Activated naive CD4-positive, alpha-beta T cell treated with anti-CD3 and anti-CD28 coated beads, Interleukin-2, amount 50 U/mL, for 72 hours (primary cell): ENCODE data around the gene BMF. TPM values are rescaled to one million over a fixed set of nuclear protein-coding genes. Genes with fewer than 3 reads are reported as not detected.
A peak's percentile ranks its signal among the peaks of the same experiment; 100 is the strongest.

ENCODE experiments used
- ATAC-seq, 2 donors: fragments of 150-1000 bp; cut with Tn5 transposase; 2 replicates each; pipeline ENCODE4 v1.10.0; 2021; ENCODE audit warnings: mild to moderate bottlenecking in 2 of 2, moderate library complexity in 2 of 2
- DNase-seq, 2 donors: peaks; one replicate each; pipeline ENCODE4 v3.0.0; 2021 to 2022; ENCODE audit warnings: low spot score in 2 of 2
- H3K27ac Mint-ChIP-seq, 2 donors: one replicate each; pipeline ENCODE4 v1.8.0; 2022; ENCODE audit warnings: mild to moderate bottlenecking in 2 of 2, mixed read lengths in 2 of 2
- H3K36me3 Mint-ChIP-seq, 2 donors: one replicate each; pipeline ENCODE4 v1.8.0; 2022; ENCODE audit warnings: mixed read lengths in 2 of 2
- H3K9me3 Mint-ChIP-seq, 2 donors: one replicate each; pipeline ENCODE4 v1.8.0; 2022; ENCODE audit warnings: mixed read lengths in 2 of 2
- total RNA-seq, 2 donors: library from RNA; stranded (reverse); gene quantifications; one replicate each; pipeline ENCODE4 v1.2.3, GENCODE V29; 2022

BMF gene
- total RNA-seq, 2 donors from 2014 or later = 10.8 to 11.6 TPM

DNA sequence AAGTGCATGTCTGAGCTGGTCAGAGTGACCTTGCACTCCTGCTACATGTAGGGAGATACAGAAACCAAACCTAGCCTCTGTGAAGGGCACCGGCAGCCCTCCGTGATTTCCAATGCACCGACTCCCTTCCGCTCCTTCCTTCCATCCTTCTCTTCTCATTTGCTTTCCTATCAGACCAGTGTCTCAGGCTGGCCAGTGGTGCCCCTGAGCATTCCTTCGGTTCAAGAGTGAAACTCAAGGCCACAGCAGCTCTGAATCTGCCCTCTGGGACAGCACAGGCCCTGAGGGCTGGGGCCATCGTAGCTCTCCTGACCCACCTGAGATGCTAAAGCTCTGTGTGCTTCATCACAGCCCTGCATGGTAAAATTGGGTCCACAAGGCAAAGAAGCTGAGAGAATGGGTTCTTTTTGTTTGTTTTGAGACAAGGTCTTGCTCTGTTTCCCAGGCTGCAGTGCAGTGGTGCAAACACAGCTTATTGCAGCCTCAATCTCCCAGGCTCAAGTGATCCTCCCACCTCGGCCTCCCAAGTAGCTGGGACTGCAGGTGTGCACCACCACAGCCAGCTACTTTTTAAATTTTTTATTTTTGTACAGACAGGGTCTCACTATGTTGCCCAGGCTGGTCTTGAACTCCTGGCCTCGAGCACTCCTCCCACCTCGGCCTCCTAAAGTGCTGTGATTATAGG, 2.3 kb upstream of the BMF start:
- DNase-seq = no peak
- H3K36me3 Mint-ChIP-seq = peaks cover 0 to 8% of the 10 kb centered on the region in 2 donors
- ATAC-seq = no peak
- H3K27ac Mint-ChIP-seq = no peak overlapping the region
- H3K9me3 Mint-ChIP-seq = no peaks in the 10 kb centered on the region

DNA sequence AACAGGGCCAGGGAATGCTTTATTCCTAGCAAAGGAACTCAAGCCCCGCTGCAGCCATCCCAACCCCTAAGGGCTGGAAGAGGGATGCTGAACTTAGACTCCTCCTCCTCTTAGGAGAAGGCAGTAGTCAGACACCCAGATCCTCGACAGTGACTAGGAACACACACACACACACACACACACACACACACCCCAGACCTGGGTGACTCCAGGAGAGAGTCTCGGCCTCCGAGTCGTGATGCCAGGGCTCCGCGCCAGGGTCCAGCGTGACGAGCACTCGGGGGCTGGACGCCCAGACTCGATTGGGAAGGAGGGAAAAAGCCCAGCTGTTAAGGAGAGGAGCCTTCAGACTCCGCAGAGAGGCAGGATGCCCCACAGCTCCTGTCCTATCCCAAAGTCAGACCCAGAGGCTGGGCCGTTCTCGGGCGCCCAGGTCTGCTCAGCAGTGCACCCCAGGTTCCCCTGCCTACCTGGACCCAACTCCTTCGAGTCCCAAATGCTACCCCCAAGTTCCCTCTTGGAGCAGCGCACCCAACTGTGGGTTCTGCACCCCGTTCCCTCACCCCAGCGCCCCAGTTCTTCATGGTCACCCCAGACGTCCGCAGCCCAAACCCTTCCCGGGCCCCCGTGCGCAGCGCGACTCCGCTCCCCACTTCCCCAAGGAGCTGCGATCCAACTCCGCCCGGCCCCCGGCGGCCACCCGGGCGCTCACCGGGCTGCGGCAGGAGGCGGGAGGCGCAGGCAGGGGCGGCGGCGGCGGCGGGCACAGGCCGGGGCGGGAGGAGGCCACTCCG, 421 bp downstream of the BMF start:
- Mint-ChIP-seq H3K9me3 (no peaks in the 10 kb centered on the region), H3K36me3 (peaks cover 0 to 8% of the 10 kb centered on the region in 2 donors), H3K27ac (peak overlapping the region; percentile 59 to 60)
- DNase-seq = no peak
- ATAC-seq = no peak

DNA sequence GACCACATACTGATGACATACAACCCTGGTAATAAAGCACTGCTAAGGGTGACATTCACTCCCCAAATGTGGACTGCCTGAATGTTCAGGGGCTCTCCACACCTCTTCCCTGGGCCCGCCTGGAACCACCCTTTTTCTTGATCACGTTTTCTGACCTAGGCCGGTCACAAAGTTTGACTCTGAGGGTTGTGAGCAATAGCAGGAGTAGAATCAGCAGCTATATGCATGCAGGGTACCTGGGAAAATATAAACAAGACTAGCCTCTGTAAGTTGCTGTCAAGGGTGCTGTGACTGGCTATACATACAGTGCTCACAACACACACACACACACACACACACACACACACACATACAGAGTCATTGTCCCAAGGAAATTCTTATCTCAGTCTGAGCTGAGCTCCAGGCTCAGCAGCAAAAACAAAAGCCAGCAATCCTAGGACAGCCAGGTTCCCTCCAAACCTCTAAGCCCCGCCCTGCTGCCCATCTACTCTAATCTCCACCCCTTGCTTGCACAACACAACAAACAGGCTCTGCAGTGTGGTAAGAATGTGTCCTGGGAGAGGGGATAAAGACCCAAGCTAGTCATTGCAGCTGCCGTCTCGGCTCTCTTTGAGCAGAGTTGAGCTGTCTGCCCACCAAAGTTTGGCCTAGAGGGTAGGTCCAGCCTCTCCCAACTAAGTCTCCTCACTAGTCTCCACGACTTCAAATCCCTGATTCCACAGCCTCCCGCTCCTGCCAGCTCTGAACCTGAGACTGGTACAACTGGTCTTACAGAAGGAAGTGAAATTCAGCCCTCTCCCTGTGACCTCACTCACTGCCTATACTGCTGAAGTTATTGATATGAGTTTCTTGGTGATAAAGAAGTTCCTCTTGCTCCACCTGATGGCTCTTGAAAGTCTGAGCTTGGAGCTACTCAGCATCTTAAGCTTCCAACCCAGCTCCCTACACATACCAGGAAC, 2.2 kb downstream of the BMF start:
- no peak for DNase-seq
- peaks cover 0 to 8% of the 10 kb centered on the region in 2 donors for H3K36me3 Mint-ChIP-seq
- H3K9me3 Mint-ChIP-seq = no peaks in the 10 kb centered on the region
- peak overlapping the region; percentile 84 to 91 for H3K27ac Mint-ChIP-seq
- ATAC-seq = peak; percentile 19 to 51

DNA sequence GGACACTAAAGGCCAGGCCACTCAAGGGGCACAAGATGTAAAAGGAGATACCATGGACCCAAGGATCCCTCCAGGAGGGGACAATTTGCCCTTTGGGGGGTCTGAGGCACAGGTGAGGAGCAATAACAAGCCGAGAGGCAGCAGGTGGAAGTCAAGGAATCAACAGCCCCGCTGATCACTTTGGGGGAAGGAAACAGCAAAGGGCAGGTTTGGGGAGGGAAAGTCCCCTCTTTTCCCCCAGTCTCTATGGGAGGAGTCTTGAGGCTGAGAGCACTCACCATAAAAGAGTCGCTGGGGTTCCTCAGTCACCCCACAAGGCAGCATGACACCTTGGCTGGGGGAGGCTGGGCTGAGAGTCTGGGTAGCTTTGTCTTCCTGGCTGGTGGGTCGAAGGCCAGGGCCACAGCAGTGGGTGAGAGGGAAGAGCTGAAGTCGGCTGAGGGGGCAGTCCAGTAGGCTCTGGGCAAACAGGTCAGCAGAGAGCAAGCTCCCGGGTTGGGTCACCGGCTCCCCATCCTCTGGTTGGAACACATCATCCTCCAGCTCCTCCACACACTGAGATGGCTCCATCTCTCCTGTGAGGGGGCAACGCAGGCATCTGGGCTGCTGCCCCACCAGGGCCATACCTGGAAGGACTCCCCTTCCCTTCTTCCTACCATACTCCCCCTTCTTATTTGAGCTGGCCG, 3.0 kb downstream of the BMF start:
- H3K9me3 Mint-ChIP-seq = no peaks in the 10 kb centered on the region
- DNase-seq (peak; percentile 58 to 80), ATAC-seq (peak; percentile 59 to 78)
- peaks cover 0 to 8% of the 10 kb centered on the region in 2 donors for H3K36me3 Mint-ChIP-seq
- peak overlapping the region; percentile 84 to 91 for H3K27ac Mint-ChIP-seq

DNA sequence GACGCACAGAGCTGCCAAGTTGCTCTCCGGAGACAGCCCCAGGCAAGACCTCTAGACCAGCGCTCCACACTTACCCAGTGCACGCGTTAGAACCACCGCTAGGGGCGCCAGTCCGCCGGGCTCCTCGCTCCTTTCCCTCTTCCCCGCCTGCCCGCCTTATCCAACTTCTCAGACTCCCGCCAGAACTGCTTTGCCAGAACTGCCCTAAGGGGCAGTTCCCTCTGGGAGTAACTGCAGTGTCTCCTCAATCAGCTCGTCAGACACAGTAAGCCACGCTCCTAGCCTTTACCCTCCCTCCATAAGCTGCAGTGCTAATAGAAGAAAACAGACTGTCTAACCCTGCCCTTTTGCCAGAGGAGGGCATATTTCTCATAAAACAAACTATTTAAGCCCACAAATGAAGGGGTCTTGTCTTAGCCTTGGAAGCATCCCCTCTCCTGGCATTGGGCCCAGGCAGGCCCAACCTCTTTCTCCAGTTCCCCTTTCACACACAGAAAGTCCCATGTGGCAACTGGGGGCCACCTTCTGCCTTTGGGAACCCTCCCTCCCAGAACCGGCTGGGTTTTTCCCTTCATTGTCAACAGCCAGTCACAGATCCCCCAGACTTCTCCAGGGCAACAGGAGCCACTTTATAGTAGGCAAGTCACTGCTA, 3.7 kb downstream of the BMF start:
- H3K36me3 Mint-ChIP-seq = peaks cover 0 to 8% of the 10 kb centered on the region in 2 donors
- peak overlapping the region; percentile 84 to 91 for H3K27ac Mint-ChIP-seq
- ATAC-seq (peak; percentile 43 to 46), DNase-seq (peak; percentile 80 to 84)
- no peaks in the 10 kb centered on the region for H3K9me3 Mint-ChIP-seq

DNA sequence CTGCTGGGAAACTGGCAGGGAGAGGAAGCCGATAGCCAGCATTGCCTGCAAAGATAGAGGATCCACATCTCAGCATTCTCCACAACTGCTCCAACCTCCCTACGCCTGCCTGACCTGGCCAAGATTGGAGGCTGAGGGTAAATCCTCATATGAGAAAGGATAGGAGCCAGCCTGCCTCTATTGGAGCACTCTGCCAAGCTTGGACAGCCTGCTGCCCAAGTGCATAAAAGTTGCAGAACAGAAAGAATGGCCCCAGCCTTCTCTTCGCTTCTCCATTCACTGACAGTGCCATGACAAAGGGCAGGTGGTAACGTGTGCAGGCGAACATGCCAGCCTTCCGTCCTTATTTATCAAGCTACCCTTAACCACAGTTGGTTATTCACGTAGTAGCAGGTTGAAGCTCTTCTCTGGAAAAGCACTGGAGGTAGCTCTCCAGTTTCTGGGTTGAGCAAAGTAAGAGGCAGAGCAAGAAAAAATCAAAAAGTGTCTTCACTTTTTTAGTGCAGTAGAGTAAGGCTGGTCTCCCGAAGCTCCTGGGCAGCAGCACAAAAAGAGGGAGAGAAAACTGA, 4.3 kb downstream of the BMF start:
- Mint-ChIP-seq H3K36me3 (peaks cover 0 to 5% of the 10 kb centered on the region in 2 donors), H3K27ac (peak overlapping the region in 1 of 2 donors; percentile 84)

DNA sequence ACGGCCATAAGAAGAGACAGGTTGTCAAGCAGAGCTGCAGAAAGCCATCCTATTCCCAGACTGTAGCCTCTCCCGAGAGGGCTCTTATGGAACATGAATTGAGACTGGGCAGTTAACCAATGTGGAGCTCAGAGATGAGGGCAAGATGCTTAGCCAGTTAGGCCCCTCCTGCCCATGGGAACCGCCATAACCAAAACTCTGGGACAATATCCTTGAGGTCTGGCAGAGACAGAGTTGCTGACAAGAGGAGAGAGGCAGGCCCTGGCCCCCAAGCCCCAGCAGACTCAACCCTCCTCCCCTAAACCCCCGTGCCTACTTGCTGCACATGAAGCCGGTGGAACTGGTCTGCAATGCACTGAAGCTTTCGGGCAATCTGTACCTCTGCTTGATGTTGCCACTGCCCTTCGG, 4.8 kb downstream of the BMF start:
- H3K36me3 Mint-ChIP-seq = peaks cover 0 to under 1% of the 10 kb centered on the region in 2 donors
- H3K9me3 Mint-ChIP-seq = no peaks in the 10 kb centered on the region
- no peak for DNase-seq
- H3K27ac Mint-ChIP-seq = no peak overlapping the region
- ATAC-seq = no peak

More for the DNA sequence above, 4.3 kb downstream of the BMF start:
- no peak for ATAC-seq
- DNase-seq = no peak
- no peaks in the 10 kb centered on the region for H3K9me3 Mint-ChIP-seq

DNA sequence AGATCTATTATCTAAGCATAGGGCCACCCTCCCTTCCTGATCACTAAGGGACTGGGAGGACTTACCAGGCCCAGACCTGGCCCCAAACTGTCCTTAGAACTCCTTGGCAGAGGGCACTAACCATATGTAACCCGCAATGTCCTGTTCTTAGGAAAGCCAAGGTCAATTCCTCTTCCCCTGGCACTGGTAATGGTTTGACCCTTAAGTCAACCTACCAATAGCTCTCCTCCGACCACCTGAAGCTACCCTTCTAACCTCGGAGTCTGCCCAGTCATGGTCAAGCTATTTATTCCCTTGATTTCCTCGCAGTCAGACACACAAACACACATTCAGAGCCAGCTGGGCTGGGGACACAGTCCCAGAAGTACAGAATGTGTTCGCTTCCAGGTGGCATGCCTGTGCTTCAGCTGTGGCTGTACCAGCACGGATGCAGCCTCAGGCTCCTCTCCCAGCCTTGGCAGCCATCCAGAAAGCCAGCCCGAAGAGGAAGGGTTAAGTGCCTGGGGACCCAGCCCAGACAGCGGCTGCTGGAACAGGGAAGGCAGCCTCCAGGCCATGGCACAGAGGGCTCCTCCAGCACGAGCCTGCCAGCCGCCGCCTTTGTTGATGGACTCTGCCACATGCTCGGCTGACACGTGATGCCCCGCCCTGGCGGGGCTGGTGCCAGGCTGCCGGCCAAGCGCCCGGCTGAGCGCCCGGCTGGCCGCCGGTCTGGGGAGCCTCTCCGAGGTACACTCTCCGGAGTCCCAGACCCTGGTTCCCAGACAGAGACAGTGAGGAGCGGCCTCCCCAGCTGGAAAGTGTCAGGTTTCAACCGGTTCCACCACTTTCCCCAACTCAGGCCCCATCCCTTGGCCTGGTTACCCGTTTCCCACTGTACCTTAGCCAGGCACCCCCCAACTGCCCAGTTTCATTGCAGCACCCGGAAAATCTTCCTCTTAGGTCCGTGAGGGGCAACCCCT, 5.5 kb downstream of the BMF start:
- H3K36me3 Mint-ChIP-seq = no peaks in the 10 kb centered on the region
- no peak overlapping the region for H3K27ac Mint-ChIP-seq
- ATAC-seq (no peak), DNase-seq (no peak)
- H3K9me3 Mint-ChIP-seq = no peaks in the 10 kb centered on the region

DNA sequence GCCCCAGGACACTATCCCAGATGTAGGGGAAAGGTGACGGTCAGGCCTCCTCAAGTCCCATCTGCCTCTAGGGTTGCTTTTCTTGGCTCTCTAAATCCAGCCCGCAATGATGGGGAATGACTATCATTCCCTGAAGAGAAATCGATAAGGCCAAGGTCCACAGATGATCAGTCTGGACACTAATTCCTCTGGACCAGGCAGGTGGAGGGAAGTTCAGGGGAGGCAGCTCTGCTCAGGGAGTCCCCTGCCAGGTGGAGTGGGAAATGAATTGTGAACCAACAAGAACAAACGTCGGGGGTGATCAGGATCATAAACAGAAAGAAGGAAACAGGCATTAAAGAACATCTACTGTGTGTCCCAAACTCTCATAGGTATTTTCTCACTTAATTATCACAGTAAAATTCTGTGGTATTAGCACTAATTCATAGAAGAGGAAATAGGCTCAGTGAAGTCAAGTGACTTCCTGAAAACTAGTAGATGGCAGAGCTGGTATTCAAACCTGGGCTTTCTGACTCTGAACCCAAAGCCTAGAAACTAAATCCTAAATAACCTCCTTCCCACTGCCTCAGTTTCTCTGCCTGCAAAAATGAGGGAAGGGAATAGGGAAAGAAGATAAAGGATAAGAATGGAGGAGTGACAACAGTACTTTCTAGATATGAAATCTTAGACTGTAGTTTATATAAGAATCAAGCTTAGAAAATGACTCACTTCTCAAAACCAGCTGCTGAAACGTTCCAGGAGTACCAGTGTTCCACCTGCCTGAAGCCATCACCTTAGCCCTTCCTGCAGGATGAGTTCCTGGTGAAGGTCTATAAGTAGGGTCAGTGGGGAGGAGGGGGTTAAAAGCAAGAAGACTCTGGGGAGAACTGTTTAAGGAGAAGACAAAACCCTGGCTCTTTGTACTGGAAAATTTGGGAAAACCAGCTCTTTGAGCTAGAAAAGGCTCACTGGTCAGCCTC, 7.5 kb downstream of the BMF start:
- Mint-ChIP-seq H3K9me3 (no peaks in the 10 kb centered on the region), H3K27ac (peak overlapping the region; percentile 15 to 84), H3K36me3 (peaks cover 0 to 5% of the 10 kb centered on the region in 2 donors)
- DNase-seq (no peak), ATAC-seq (no peak)

DNA sequence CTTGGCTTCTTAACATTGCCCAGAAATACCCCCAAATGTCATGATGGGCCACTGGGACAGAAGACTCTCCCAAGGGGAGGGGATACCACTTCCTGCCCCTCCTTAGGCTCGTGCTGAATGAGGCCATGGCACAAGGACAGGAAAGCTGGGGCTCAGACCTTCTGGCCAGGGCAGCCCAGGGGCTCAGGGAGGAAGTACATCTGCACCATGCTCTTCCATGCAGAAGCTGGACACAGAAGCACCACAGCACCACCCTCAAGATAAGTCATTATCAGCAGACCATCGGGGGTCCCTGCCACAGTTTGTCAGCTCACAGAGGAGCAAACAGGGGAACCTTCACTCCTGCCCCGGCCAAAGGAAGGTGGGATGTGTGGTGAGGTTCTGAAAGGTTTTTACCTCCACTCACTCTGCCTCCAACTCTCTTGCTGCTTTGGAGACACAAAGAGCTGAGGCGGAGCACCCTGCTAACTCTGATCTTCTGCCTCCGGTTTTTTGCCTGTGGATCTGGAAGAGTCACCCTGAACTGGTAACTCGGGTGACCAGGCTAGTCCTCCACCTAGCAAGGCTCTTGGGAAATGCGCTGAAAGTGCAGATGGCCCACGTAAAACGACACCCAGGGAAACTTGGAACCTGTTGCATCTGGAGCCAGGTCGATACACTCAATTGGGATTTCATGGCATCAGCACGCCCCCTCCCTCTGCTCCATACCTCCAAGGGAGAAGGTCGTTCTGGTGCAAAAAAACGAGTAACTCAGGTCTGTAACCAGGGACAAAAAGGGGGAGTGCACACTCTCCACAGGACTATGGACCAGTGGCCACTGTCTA, 8.3 kb downstream of the BMF start:
- Mint-ChIP-seq H3K36me3 (peaks cover 0 to 5% of the 10 kb centered on the region in 2 donors), H3K27ac (peak overlapping the region; percentile 14 to 15), H3K9me3 (no peaks in the 10 kb centered on the region)
- ATAC-seq = no peak
- no peak for DNase-seq

DNA sequence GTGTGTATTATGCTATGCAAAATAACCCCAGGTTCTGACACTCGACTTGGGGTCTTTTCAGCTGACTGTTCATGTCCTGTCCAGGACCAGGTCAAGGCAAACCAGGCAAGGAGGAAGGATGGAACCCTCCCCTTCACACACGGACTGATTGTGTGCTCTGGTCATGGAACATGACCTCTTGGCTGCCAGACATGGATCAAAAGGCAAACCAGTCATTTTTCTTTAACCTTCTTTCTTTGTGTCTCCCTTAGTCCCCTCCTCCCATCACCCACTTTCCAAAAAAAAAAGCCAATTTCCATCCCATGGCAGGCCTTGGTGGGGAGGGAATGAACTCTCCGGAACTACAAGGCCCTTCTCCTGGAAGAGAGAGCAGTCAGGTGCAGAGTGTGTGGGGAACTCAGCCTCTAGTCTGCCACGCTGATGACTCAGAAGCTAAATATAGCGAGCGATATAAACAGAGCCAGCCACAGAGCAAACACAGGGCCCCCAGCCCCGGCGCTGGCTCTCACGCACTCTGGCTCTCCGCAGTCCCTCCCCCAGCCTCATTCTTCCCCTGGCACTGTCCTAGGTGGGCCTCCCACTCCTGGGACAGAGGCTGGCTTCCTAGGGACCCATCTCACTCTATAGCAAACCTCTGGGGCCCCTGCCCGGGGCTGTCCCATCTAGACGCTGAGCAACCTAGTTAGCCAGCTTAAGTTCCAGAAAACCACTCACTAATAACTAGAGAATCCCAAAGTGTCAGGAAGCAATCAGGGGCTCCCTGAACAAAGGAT, 10.0 kb downstream of the BMF start:
- ATAC-seq (peak; percentile 95), DNase-seq (peak; percentile 75 to 82)
- H3K9me3 Mint-ChIP-seq = no peaks in the 10 kb centered on the region
- peaks cover 0 to 5% of the 10 kb centered on the region in 2 donors for H3K36me3 Mint-ChIP-seq
- peak overlapping the region; percentile 89 to 97 for H3K27ac Mint-ChIP-seq

DNA sequence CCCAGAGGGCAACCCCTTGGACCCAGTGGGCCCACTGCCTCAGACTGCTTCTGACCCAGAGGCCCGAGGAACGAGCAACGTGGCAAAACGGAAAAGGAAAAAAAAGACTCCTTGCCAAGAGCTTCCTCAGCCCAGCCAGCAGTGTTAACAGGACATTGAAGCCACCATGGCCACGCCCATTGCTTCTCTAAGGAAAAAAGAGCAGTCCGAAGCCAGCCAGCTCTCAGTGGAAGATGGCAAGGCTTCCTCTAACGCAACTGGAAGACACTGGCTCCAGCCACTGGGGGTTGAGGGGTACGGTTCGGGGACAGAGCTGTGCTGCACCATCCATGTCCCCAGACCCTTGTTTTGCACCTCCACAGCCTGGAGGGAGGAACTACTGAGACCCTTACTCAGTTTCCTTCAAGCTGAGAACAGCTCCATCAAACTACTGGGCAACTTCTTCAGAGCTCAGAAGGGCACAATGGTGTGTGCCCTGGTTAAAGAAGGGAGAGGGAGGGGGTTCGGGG, 10.7 kb downstream of the BMF start:
- DNase-seq (no peak), ATAC-seq (peak in 1 of 2 donors; percentile 15)
- peaks cover 0 to 5% of the 10 kb centered on the region in 2 donors for H3K36me3 Mint-ChIP-seq
- no peaks in the 10 kb centered on the region for H3K9me3 Mint-ChIP-seq
- peak overlapping the region; percentile 89 to 97 for H3K27ac Mint-ChIP-seq
